Kidney (tissue), 14 donors: ENCODE measurements around the gene PRPF4. TPM values are rescaled to one million over a fixed set of nuclear protein-coding genes. Genes with fewer than 3 reads are reported as not detected.
"Not testable (repeated sequence)": the region's sequence is repeated elsewhere in the genome, so short reads cannot be mapped to it uniquely, and the experiment has no call there.

Experiments used
- DNase-seq, 5 donors: peaks; one replicate each; pipeline ENCODE4 v3.0.0-alpha.2; 2013 to 2020
- FAIRE-seq: peaks from 2 replicates; lab custom pipeline; 2012; peaks lifted over from hg19 to GRCh38; lab: Jason Lieb, UNC
- H3K27ac ChIP-seq, 2 donors: one replicate each; pipeline ENCODE4 v1.7.0; 2013; ENCODE audit warnings: low read depth in 2 of 2, low read length in 2 of 2, inconsistent platforms in 1 of 2
- H3K27me3 ChIP-seq: one replicate; pipeline ENCODE4 v1.7.1; 2013; ENCODE audit warnings: low read length, inconsistent platforms; ENCODE audit not compliant: control insufficient read depth, insufficient read depth
- H3K36me3 ChIP-seq, 3 donors: one replicate each; pipeline versions ENCODE4 v1.7.0 to v1.7.1; 2013; ENCODE audit warnings: low read length in 3 of 3, control low read depth in 1 of 3, inconsistent platforms in 1 of 3; ENCODE audit not compliant: insufficient read depth in 3 of 3, control insufficient read depth in 2 of 3
- H3K4me1 ChIP-seq, 3 donors: one replicate each; pipeline versions ENCODE4 v1.7.0 to v1.7.1; 2013; ENCODE audit warnings: low read length in 3 of 3, inconsistent platforms in 1 of 3, low read depth in 1 of 3; ENCODE audit not compliant: control insufficient read depth in 2 of 3, insufficient read depth in 2 of 3
- H3K4me3 ChIP-seq, 3 donors: one replicate each; pipeline versions ENCODE4 v1.7.0 to v1.8.1; 2013; ENCODE audit warnings: low read length in 3 of 3, control low read depth in 1 of 3, inconsistent platforms in 1 of 3
- H3K9ac ChIP-seq, 3 donors: one replicate each; pipeline versions ENCODE4 v1.7.0 to v1.7.1; 2013; ENCODE audit warnings: low read length in 3 of 3, control low read depth in 1 of 3, inconsistent platforms in 1 of 3
- H3K9me3 ChIP-seq, 3 donors: one replicate each; pipeline versions ENCODE4 v1.7.0 to v1.7.1; 2013; ENCODE audit warnings: low read length in 3 of 3, control low read depth in 1 of 3, inconsistent platforms in 1 of 3; ENCODE audit not compliant: control insufficient read depth in 2 of 3, insufficient read depth in 1 of 3
- intact Hi-C: fragments of 100-400 bp; cut with DNase I; formaldehyde crosslinking; loops from one replicate; pipeline ENCODE4 v1.11.1; 2022
- polyA plus RNA-seq: library from polyadenylated mRNA; stranded (reverse); fragments of 350-450 nt; fragmentation: Illumina TruSeq; extraction: RNeasy Lipid Tissue Mini Kit (QIAGEN cat#74804); gene quantifications from one replicate; pipeline ENCODE4 v1.2.3, GENCODE V29; 2014; ENCODE audit warnings: low read depth, low replicate concordance; ENCODE audit not compliant: insufficient read depth
- total RNA-seq: library from RNA; stranded (reverse); fragmentation: NEBNext Ultra II Directional; extraction: Animal tissue kit (Norgen Biotek cat#: 25700); gene quantifications from one replicate; pipeline ENCODE4 v1.2.1, GENCODE V29; 2021
- TF ChIP-seq, protein P1 (sequence below): IDR thresholded peaks from 3 replicates; pipeline ENCODE4 v1.5.1; 2012; ENCODE audit warnings: mild to moderate bottlenecking, moderate library complexity, borderline replicate concordance; ENCODE audit not compliant: insufficient read depth; ENCODE audit errors: extremely low read depth
- donor health status: control.
- donor health status: control.
- donor health status: control.
- donor health status: control.
- donor health status: control.
- donor health status: DM: yes; HTN: yes; CAD: no.
- donor health status: Normal renal cell carcinoma (clear cell type).

The PRPF4 gene
- total and polyA plus RNA-seq, 2 donors from 2014 or later = 12.8 to 20.0 TPM

- Histone ChIP-seq H3K36me3 (no peaks in the 10 kb centered on the region), H3K27ac (no peak overlapping the region), H3K4me3 (no peak overlapping the region), H3K27me3 (no peaks in the 10 kb centered on the region), H3K9me3 (no peaks in the 10 kb centered on the region), H3K9ac (no peak overlapping the region), H3K4me1 (no peaks in the 10 kb centered on the region)
- intact Hi-C loops = no loop called here
- TF ChIP-seq, protein P1, sequence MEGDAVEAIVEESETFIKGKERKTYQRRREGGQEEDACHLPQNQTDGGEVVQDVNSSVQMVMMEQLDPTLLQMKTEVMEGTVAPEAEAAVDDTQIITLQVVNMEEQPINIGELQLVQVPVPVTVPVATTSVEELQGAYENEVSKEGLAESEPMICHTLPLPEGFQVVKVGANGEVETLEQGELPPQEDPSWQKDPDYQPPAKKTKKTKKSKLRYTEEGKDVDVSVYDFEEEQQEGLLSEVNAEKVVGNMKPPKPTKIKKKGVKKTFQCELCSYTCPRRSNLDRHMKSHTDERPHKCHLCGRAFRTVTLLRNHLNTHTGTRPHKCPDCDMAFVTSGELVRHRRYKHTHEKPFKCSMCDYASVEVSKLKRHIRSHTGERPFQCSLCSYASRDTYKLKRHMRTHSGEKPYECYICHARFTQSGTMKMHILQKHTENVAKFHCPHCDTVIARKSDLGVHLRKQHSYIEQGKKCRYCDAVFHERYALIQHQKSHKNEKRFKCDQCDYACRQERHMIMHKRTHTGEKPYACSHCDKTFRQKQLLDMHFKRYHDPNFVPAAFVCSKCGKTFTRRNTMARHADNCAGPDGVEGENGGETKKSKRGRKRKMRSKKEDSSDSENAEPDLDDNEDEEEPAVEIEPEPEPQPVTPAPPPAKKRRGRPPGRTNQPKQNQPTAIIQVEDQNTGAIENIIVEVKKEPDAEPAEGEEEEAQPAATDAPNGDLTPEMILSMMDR = no peak
- FAIRE-seq (no peak), DNase-seq (no peak)
Measured at GRCh38 chr9:113246928-113247327, 28.5 kb upstream of the PRPF4 start.

- Histone ChIP-seq H3K9ac (no peak overlapping the region), H3K36me3 (no peaks in the 10 kb centered on the region)
- intact Hi-C loops = no loop called here
Measured at GRCh38 chr9:113247640-113248039, 27.8 kb upstream of the PRPF4 start.

DNA sequence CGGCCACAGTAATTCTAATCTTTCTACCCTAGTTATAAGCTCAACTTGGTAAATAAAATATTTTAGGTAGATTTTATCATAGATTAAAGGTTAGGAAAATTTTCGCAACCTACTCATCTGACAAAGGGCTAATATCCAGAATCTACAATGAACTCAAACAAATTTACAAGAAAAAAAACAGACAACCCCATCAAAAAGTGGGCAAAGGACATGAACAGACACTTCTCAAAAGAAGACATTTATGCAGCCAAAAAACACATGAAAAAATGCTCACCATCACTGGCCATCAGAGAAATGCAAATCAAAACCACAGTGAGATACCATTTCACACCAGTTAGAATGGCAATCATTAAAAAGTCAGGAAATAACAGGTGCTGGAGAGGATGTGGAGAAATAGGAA, 25.8 kb upstream of the PRPF4 start:
- H3K4me3 ChIP-seq, H3K36me3 ChIP-seq, H3K9ac ChIP-seq, intact Hi-C loops, FAIRE-seq, DNase-seq, H3K9me3 ChIP-seq, H3K4me1 ChIP-seq, H3K27ac ChIP-seq, H3K27me3 ChIP-seq: not testable (repeated sequence)

More at GRCh38 chr9:113247640-113248039, 27.8 kb upstream of the PRPF4 start:
- H3K27me3 ChIP-seq = no peaks in the 10 kb centered on the region
- no peak overlapping the region for H3K4me3 ChIP-seq
- FAIRE-seq (no peak), DNase-seq (no peak)
- TF ChIP-seq, protein P1 = no peak
- H3K4me1 ChIP-seq = no peaks in the 10 kb centered on the region
- H3K9me3 ChIP-seq = no peaks in the 10 kb centered on the region
- H3K27ac ChIP-seq = no peak overlapping the region

- no peak overlapping the region for H3K4me3 ChIP-seq
- TF ChIP-seq, protein P1 = no peak
- intact Hi-C loops = no loop called here
- DNase-seq (no peak), FAIRE-seq (no peak)
- no peaks in the 10 kb centered on the region for H3K9me3 ChIP-seq
- no peak overlapping the region for H3K9ac ChIP-seq
- no peaks in the 10 kb centered on the region for H3K27me3 ChIP-seq
- no peaks in the 10 kb centered on the region for H3K4me1 ChIP-seq
- H3K36me3 ChIP-seq = no peaks in the 10 kb centered on the region
- no peak overlapping the region for H3K27ac ChIP-seq
Measured at GRCh38 chr9:113250807-113251206, 24.7 kb upstream of the PRPF4 start.
